DOHH2 (cell line): ENCODE data around the gene COX7C.

Source experiments
- EZH2phosphoT487 ChIP-seq: fragments of 200-600 bp; sonication (generic); IDR thresholded peaks from 2 replicates; pipeline ENCODE4 v1.6.1; 2017; ENCODE audit warnings: borderline replicate concordance, mild to moderate bottlenecking, antibody characterized with exemption, low read length, moderate library complexity, mixed read lengths
- TF ChIP-seq, protein P1 (sequence below): fragments of 200-600 bp; sonication (generic); IDR thresholded peaks from one replicate; pipeline ENCODE4 v1.5.1; 2014; ENCODE audit warnings: antibody characterized with exemption, mild to moderate bottlenecking, low read depth, low read length; ENCODE audit not compliant: poor library complexity, severe bottlenecking

DNA sequence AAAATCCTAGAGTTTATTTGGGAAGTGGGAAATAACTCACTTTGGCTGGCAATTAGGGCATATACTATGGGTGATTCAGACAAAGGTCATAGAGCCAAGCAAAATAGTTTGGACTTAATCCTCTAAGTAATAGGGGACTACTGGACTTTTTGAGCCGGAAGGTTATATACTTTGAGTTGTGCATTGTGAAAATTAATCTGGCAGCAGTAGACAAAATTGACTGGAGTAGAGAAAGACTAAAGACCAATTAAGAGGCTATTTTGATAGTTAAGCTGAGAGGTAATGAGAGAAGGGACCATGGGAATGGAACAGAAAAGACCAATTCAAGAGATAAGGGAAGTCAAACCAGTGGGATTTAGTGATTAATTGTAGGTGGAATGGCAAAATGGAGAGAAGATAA, 28.9 kb downstream of the COX7C start:
- TF ChIP-seq, protein P1, sequence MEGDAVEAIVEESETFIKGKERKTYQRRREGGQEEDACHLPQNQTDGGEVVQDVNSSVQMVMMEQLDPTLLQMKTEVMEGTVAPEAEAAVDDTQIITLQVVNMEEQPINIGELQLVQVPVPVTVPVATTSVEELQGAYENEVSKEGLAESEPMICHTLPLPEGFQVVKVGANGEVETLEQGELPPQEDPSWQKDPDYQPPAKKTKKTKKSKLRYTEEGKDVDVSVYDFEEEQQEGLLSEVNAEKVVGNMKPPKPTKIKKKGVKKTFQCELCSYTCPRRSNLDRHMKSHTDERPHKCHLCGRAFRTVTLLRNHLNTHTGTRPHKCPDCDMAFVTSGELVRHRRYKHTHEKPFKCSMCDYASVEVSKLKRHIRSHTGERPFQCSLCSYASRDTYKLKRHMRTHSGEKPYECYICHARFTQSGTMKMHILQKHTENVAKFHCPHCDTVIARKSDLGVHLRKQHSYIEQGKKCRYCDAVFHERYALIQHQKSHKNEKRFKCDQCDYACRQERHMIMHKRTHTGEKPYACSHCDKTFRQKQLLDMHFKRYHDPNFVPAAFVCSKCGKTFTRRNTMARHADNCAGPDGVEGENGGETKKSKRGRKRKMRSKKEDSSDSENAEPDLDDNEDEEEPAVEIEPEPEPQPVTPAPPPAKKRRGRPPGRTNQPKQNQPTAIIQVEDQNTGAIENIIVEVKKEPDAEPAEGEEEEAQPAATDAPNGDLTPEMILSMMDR = no peak
- no peak for TF ChIP-seq EZH2phosphoT487
